ENCODE measurements around the gene TMPRSS7.
"Not testable (repeated sequence)": the region's sequence is repeated elsewhere in the genome, so short reads cannot be mapped to it uniquely, and the experiment has no call there.

TMPRSS7 gene

DNA sequence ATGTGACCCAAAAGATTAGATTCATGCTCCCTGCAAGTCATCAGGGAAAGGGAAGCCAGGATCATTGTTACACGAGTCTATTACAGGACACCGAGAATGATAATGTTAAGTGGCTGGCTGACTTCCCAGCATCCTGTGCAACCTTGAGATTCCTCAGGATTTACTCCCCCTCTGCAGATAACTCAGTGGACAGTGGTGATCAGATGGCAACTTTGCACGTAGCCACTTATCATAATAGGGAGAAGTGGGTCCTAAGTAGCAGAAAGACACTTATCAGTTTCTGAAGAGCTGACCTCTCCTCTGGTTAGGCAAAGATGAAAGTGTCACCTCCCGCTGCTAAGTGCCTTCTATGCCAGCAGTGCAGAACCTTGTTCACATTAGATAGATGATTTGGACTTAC lies 6.7 kb upstream of the TMPRSS7 start:
- H2AFZ ChIP-seq = no peak overlapping the region
- no peaks in the 10 kb centered on the region for H3K27me3 ChIP-seq (ENCODE audit: control insufficient read depth, insufficient read depth, low read length)
- TF ChIP-seq, protein P1, sequence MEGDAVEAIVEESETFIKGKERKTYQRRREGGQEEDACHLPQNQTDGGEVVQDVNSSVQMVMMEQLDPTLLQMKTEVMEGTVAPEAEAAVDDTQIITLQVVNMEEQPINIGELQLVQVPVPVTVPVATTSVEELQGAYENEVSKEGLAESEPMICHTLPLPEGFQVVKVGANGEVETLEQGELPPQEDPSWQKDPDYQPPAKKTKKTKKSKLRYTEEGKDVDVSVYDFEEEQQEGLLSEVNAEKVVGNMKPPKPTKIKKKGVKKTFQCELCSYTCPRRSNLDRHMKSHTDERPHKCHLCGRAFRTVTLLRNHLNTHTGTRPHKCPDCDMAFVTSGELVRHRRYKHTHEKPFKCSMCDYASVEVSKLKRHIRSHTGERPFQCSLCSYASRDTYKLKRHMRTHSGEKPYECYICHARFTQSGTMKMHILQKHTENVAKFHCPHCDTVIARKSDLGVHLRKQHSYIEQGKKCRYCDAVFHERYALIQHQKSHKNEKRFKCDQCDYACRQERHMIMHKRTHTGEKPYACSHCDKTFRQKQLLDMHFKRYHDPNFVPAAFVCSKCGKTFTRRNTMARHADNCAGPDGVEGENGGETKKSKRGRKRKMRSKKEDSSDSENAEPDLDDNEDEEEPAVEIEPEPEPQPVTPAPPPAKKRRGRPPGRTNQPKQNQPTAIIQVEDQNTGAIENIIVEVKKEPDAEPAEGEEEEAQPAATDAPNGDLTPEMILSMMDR (IDR thresholded peaks at IDR 0.05) = no peak
- no peak overlapping the region for H3K4me2 ChIP-seq (ENCODE audit: low read length)
- no peaks in the 10 kb centered on the region for H3K4me1 ChIP-seq
- H3K36me3 ChIP-seq (ENCODE audit: control insufficient read depth, insufficient read depth, low read length) = no peaks in the 10 kb centered on the region
- no peaks in the 10 kb centered on the region for H3K9me3 ChIP-seq (ENCODE audit: control insufficient read depth, low read length)
- no peak overlapping the region for H3K4me3 ChIP-seq (ENCODE audit: low read depth, low read length)
- no peak overlapping the region for H3K9ac ChIP-seq
- H3K27ac ChIP-seq = no peak overlapping the region
- H3K79me2 ChIP-seq = no peaks in the 10 kb centered on the region

DNA sequence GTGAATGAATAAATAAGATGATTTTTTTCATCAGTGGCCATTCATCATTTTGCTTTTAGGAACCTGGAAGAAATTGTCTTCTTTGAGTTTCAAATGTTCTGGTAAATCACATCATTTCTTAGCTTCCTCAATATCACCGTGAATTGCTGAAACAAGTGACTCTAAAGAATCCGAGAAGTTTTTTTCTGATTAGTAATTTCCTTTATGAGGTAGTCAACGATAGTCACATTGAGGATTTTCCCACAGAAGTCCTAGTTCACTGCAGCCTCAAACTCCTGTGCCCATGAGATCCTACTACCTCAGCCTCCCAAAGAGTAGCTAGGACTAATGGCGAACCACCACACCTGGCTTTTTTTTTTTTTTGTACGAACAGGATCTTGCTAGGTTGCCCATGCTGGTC lies 3.6 kb upstream of the TMPRSS7 start:
- TF ChIP-seq, protein P1 (IDR thresholded peaks at IDR 0.05) = no peak
- Histone ChIP-seq H3K4me3 (ENCODE audit: low read depth, low read length) (no peak overlapping the region), H3K4me1 (no peaks in the 10 kb centered on the region), H3K4me2 (ENCODE audit: low read length) (no peak overlapping the region), H2AFZ (no peak overlapping the region), H3K9ac (no peak overlapping the region), H3K9me3 (ENCODE audit: control insufficient read depth, low read length) (no peaks in the 10 kb centered on the region), H3K27ac (no peak overlapping the region), H3K79me2 (no peaks in the 10 kb centered on the region), H3K36me3 (ENCODE audit: control insufficient read depth, insufficient read depth, low read length) (no peaks in the 10 kb centered on the region), H3K27me3 (ENCODE audit: control insufficient read depth, insufficient read depth, low read length) (no peaks in the 10 kb centered on the region)

DNA sequence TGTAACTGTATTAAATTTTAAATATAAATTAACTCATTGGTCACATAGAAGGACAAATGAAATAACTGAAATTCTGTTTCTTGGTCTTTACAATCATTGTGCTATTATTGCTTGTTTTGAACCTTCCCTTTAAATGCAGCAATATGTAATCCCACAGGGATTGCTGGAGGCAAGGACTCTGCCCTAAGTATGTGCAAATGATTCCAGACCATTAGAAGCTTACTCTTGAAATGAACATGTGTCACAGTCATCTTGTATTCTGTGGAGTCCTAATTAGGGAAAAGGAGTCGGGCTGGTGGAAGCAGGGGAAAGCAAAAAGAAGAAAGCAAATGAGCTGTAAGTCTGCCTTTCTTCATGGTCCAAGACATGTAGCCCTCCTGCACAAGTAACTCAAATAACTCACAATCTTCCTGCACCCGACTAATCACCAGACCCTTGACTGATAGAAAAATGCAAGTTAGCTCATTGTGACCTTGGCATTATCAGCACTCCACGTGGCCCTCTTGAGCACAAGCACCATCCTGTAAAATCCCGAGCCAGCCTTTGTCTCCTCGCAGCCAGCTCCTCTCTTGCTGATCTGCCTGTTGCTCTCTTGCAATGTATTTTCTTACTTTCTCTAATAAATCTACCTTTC lies 2.3 kb upstream of the TMPRSS7 start:
- Histone ChIP-seq H3K4me1 (no peaks in the 10 kb centered on the region), H3K9ac (no peak overlapping the region), H3K36me3 (ENCODE audit: control insufficient read depth, insufficient read depth, low read length) (no peaks in the 10 kb centered on the region), H3K4me3 (ENCODE audit: low read depth, low read length) (no peak overlapping the region), H3K27ac (no peak overlapping the region), H3K4me2 (ENCODE audit: low read length) (no peak overlapping the region), H3K9me3 (ENCODE audit: control insufficient read depth, low read length) (no peaks in the 10 kb centered on the region), H3K79me2 (no peaks in the 10 kb centered on the region), H3K27me3 (ENCODE audit: control insufficient read depth, insufficient read depth, low read length) (no peaks in the 10 kb centered on the region), H2AFZ (no peak overlapping the region)
- TF ChIP-seq, protein P1 (IDR thresholded peaks at IDR 0.05) = no peak

DNA sequence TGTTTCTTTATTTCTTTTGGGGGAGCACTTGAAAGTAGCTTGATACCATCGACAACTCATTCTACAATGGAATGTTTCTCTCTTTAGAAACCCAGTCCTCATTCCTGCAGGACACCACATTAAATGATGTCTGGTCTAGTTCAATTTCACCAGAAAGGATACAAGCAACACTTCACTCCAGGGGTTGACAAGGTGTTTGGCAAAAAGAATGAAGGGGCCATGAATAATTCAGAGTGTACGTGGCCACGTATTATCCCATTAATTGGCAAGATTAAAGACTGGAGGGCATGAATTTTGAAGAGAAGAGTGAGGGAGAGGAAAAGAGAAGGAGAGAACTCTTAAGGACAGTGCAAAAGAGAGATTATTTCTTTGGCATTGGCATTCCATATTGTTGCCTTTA lies 705 bp downstream of the TMPRSS7 start:
- Histone ChIP-seq H3K79me2 (no peaks in the 10 kb centered on the region), H2AFZ (no peak overlapping the region), H3K9ac (no peak overlapping the region), H3K4me2 (ENCODE audit: low read length) (no peak overlapping the region), H3K4me1 (no peaks in the 10 kb centered on the region), H3K27me3 (ENCODE audit: control insufficient read depth, insufficient read depth, low read length) (no peaks in the 10 kb centered on the region), H3K9me3 (ENCODE audit: control insufficient read depth, low read length) (no peaks in the 10 kb centered on the region), H3K36me3 (ENCODE audit: control insufficient read depth, insufficient read depth, low read length) (no peaks in the 10 kb centered on the region), H3K4me3 (ENCODE audit: low read depth, low read length) (no peak overlapping the region), H3K27ac (no peak overlapping the region)
- TF ChIP-seq, protein P1 (IDR thresholded peaks at IDR 0.05) = no peak

DNA sequence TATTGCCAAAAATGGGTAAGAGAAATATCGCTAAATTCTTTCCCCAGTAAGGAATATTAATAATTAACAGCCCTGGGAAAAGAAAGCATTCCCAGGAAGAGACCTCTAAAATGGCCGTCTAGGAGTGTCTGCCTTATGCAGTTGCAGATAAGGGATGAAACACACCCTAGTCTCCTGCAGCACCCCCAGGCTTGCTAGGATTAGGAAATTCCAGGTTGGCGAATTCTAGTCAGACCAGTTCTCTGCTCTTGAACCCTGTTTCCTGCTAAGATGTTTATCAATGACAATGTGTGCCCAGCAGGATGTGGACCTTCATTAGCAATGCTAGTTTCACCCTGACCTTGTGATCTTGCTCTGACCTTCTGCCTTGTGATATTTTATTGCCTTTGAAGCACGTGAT lies 2.7 kb downstream of the TMPRSS7 start:
- H3K4me2 ChIP-seq (ENCODE audit: low read length); H3K4me3 ChIP-seq (ENCODE audit: low read depth, low read length); H2AFZ ChIP-seq; H3K79me2 ChIP-seq; H3K27me3 ChIP-seq (ENCODE audit: control insufficient read depth, insufficient read depth, low read length); H3K36me3 ChIP-seq (ENCODE audit: control insufficient read depth, insufficient read depth, low read length); H3K9me3 ChIP-seq (ENCODE audit: control insufficient read depth, low read length); H3K9ac ChIP-seq; H3K4me1 ChIP-seq; H3K27ac ChIP-seq: not testable (repeated sequence)

Data from parathyroid adenoma (tissue), 2 donors.